Caco-2 (cell line): ENCODE results near the gene RCN1. TPM values are rescaled to one million over a fixed set of nuclear protein-coding genes. Genes with fewer than 3 reads are reported as not detected.

ENCODE experiments used
- BruUV-seq: library from RNA; stranded (reverse); fragments of 400-500 nt; replicated peaks from 2 replicates; lab custom pipeline; 2021; lab: Mats Ljungman, UMichigan
- CTCF ChIA-PET: fragments of 300-600 bp; sonication (Branson Sonifier 250); formaldehyde crosslinking; loops from one replicate; lab custom pipeline; 2022; ENCODE audit warnings: antibody characterized with exemption; lab: Charles Lee
- POLR2A ChIA-PET: fragments of 300-600 bp; sonication (Branson Sonifier 250); formaldehyde crosslinking; loops from one replicate; lab custom pipeline; 2022; ENCODE audit warnings: antibody characterized with exemption; lab: Charles Lee
- DNase-seq, 2 experiments: peaks; one replicate each; pipeline versions ENCODE4 v3.0.0 to v3.0.0-alpha.2; 2020 to 2022
- H3K27me3 ChIP-seq: replicated peaks from 2 replicates; pipeline ENCODE4 v1.6.0; 2011; ENCODE audit warnings: low read length; ENCODE audit not compliant: control insufficient read depth, insufficient read depth
- H3K36me3 ChIP-seq: 2 replicates; pipeline ENCODE4 v1.5.1; 2011; ENCODE audit warnings: low read length; ENCODE audit not compliant: control insufficient read depth, insufficient read depth
- H3K4me1 ChIP-seq: fragments of 250-450 bp; sonication (Bioruptor Pico); 2 replicates; pipeline ENCODE4 v1.5.1; 2020; ENCODE audit warnings: mild to moderate bottlenecking
- H3K4me3 ChIP-seq: 2 replicates; pipeline ENCODE4 v1.5.1; 2011; ENCODE audit warnings: low read depth, mild to moderate bottlenecking, control low read depth, low read length
- H3K9me3 ChIP-seq: fragments of 250-450 bp; sonication (Bioruptor Pico); 2 replicates; pipeline ENCODE4 v1.5.1; 2020; ENCODE audit warnings: mild to moderate bottlenecking, moderate library complexity
- H3K27ac Mint-ChIP-seq: one replicate; pipeline ENCODE4 v1.8.0; 2022; ENCODE audit warnings: mixed read lengths; ENCODE audit not compliant: unreplicated experiment
- H3K27me3 Mint-ChIP-seq: one replicate; pipeline ENCODE4 v1.8.0; 2022; ENCODE audit warnings: mixed read lengths; ENCODE audit not compliant: insufficient read depth, unreplicated experiment
- H3K36me3 Mint-ChIP-seq: one replicate; pipeline ENCODE4 v1.8.0; 2022; ENCODE audit warnings: mild to moderate bottlenecking, mixed read lengths; ENCODE audit not compliant: insufficient read depth, unreplicated experiment
- H3K4me1 Mint-ChIP-seq: one replicate; pipeline ENCODE4 v1.8.0; 2022; ENCODE audit warnings: low read depth, mixed read lengths; ENCODE audit not compliant: unreplicated experiment
- H3K4me3 Mint-ChIP-seq: one replicate; pipeline ENCODE4 v1.8.0; 2022; ENCODE audit warnings: mild to moderate bottlenecking, moderate library complexity, mixed read lengths; ENCODE audit not compliant: unreplicated experiment
- H3K9me3 Mint-ChIP-seq: one replicate; pipeline ENCODE4 v1.8.0; 2022; ENCODE audit warnings: mixed read lengths; ENCODE audit not compliant: unreplicated experiment
- CTCF ChIP-seq, 2 experiments: fragments of 200-600 bp in 1 of 2; IDR thresholded peaks; 1 replicate in 1 of 2; 2 replicates in 1 of 2; pipeline versions ENCODE4 v1.5.1 to v1.8.0; 2011 to 2022; ENCODE audit warnings: antibody characterized with exemption in 1 of 2, control low read depth in 1 of 2, inconsistent platforms in 1 of 2, low read depth in 1 of 2, low read length in 1 of 2, mild to moderate bottlenecking in 1 of 2, moderate library complexity in 1 of 2; ENCODE audit not compliant: insufficient read depth in 1 of 2, severe bottlenecking in 1 of 2, unreplicated experiment in 1 of 2
- intact Hi-C: fragments of 100-400 bp; cut with micrococcal nuclease; formaldehyde crosslinking; loops from one replicate; pipeline ENCODE4 v1.10.0; 2022; ENCODE audit not compliant: unreplicated experiment
- total RNA-seq: library from RNA; stranded (reverse); gene quantifications from 2 replicates; pipeline ENCODE4 v1.2.3, GENCODE V29; 2022

RCN1 gene
- total RNA-seq, 1 experiment from 2014 or later: 185 TPM

- H3K36me3 Mint-ChIP-seq: no peaks in the 10 kb centered on the region
- no peak overlapping the region for H3K4me3 Mint-ChIP-seq
- CTCF ChIA-PET: no interaction called here
- DNase-seq: no peak
- no peak overlapping the region for H3K27ac Mint-ChIP-seq
- intact Hi-C loops: loop anchor here (5.0 kb wide), 1 partner anchor 32 kb away; no protein-coding TSS in a partner anchor
- Histone ChIP-seq H3K27me3 (no peaks in the 10 kb centered on the region), H3K9me3 (no peaks in the 10 kb centered on the region), H3K36me3 (no peaks in the 10 kb centered on the region), H3K4me3 (no peak overlapping the region), H3K4me1 (no peaks in the 10 kb centered on the region)
- peaks cover 17% of the 10 kb centered on the region for H3K27me3 Mint-ChIP-seq
- POLR2A ChIA-PET: no interaction called here
- peaks cover 5% of the 10 kb centered on the region for H3K4me1 Mint-ChIP-seq
- H3K9me3 Mint-ChIP-seq: no peaks in the 10 kb centered on the region
- no peak for TF ChIP-seq CTCF (IDR thresholded peaks at IDR 0.05; ENCODE audit: insufficient read depth in 1 of 2, low read depth in 1 of 2, low read length in 1 of 2, severe bottlenecking in 1 of 2, unreplicated experiment in 1 of 2)
- no TSS peak for BruUV-seq
Observed at GRCh38 chr11:32149748-32150147, 58.9 kb downstream of the RCN1 start.

GRCh38 chr11:32151027-32151426 is 60.2 kb downstream of the RCN1 start:
- no peak for TF ChIP-seq CTCF (IDR thresholded peaks at IDR 0.05; ENCODE audit: insufficient read depth in 1 of 2, low read depth in 1 of 2, low read length in 1 of 2, severe bottlenecking in 1 of 2, unreplicated experiment in 1 of 2)
- no peak for DNase-seq
- no TSS peak for BruUV-seq
- POLR2A ChIA-PET: no interaction called here
- Histone ChIP-seq H3K27me3 (no peaks in the 10 kb centered on the region), H3K4me1 (no peaks in the 10 kb centered on the region), H3K9me3 (no peaks in the 10 kb centered on the region), H3K4me3 (no peak overlapping the region), H3K36me3 (no peaks in the 10 kb centered on the region)
- Mint-ChIP-seq H3K4me3 (no peak overlapping the region), H3K36me3 (no peaks in the 10 kb centered on the region), H3K27me3 (peaks cover 17% of the 10 kb centered on the region), H3K4me1 (peaks cover 5% of the 10 kb centered on the region), H3K27ac (no peak overlapping the region), H3K9me3 (no peaks in the 10 kb centered on the region)
- intact Hi-C loops: loop anchor here (5.0 kb wide), 1 partner anchor 34 kb away; no protein-coding TSS in a partner anchor
- CTCF ChIA-PET: no interaction called here

- H3K27ac Mint-ChIP-seq: no peak overlapping the region
- no peak for TF ChIP-seq CTCF (IDR thresholded peaks at IDR 0.05; ENCODE audit: insufficient read depth in 1 of 2, low read depth in 1 of 2, low read length in 1 of 2, severe bottlenecking in 1 of 2, unreplicated experiment in 1 of 2)
- peaks cover 17% of the 10 kb centered on the region for H3K27me3 Mint-ChIP-seq
- intact Hi-C loops: loop anchor here (5.0 kb wide), 1 partner anchor 35 kb away; no protein-coding TSS in a partner anchor
- no TSS peak for BruUV-seq
- H3K4me1 Mint-ChIP-seq: peaks cover 5% of the 10 kb centered on the region
- H3K4me3 Mint-ChIP-seq: no peak overlapping the region
- no peaks in the 10 kb centered on the region for H3K27me3 ChIP-seq
- no peak for DNase-seq
- no peaks in the 10 kb centered on the region for H3K9me3 Mint-ChIP-seq
- POLR2A ChIA-PET: no interaction called here
- no peak overlapping the region for H3K4me3 ChIP-seq
- no peaks in the 10 kb centered on the region for H3K9me3 ChIP-seq
- no peaks in the 10 kb centered on the region for H3K4me1 ChIP-seq
- H3K36me3 ChIP-seq: no peaks in the 10 kb centered on the region
- no peaks in the 10 kb centered on the region for H3K36me3 Mint-ChIP-seq
- CTCF ChIA-PET: no interaction called here
Observed at GRCh38 chr11:32152216-32152615, 61.3 kb downstream of the RCN1 start.
